HCT116 (cell line): ENCODE measurements around the gene GPR78. TPM values are rescaled to one million over a fixed set of nuclear protein-coding genes. Genes with fewer than 3 reads are reported as not detected.

Experiments used
- ATAC-seq: fragments of 200-7000 bp; cut with Tn5 transposase; 2 replicates; pipeline ENCODE4 v1.9.1; 2020; ENCODE audit warnings: mild to moderate bottlenecking, moderate library complexity
- BruUV-seq: library from RNA; stranded (reverse); fragments of 400-500 nt; replicated peaks from 2 replicates; lab custom pipeline; 2021; lab: Mats Ljungman, UMichigan
- CTCF ChIA-PET: fragments of 300-600 bp; sonication (Branson Sonifier 250); formaldehyde crosslinking; loops from one replicate; lab custom pipeline; 2021; ENCODE audit warnings: antibody characterized with exemption; lab: Charles Lee
- POLR2A ChIA-PET: fragments of 300-600, 350-600 bp; sonication (Branson Sonifier 250); formaldehyde crosslinking; loops from one replicate; lab custom pipeline; 2021; ENCODE audit warnings: antibody characterized with exemption; lab: Charles Lee
- RAD21 ChIA-PET, 2 experiments: fragments of 300-600 bp; sonication (Branson Sonifier 250); formaldehyde crosslinking; loops; one replicate each; lab custom pipeline; 2023; ENCODE audit warnings: low total read pairs in 2 of 2; ENCODE audit not compliant: uncharacterized antibody in 2 of 2, unreplicated experiment in 2 of 2, low non-redundant PET in 1 of 2; lab: Charles Lee
- DNase-seq: peaks from one replicate; pipeline ENCODE4 v3.0.0-alpha.2; 2010; ENCODE audit warnings: low read depth, low spot score
- H2AFZ ChIP-seq: fragments of 200-600 bp; shearing (Covaris generic), sonication (generic); 2 replicates; pipeline ENCODE4 v1.6.1; 2017; ENCODE audit warnings: low read depth, mixed run types, mixed read lengths, antibody characterized with exemption, low read length; ENCODE audit not compliant: poor library complexity, severe bottlenecking
- H3K27ac ChIP-seq: 2 replicates; pipeline ENCODE4 v1.5.1; 2012; ENCODE audit warnings: low read depth, low read length
- H3K27me3 ChIP-seq: fragments of 200-600 bp; sonication (generic); 2 replicates; pipeline ENCODE4 v1.6.1; 2016; ENCODE audit warnings: mixed run types, low read length, mixed read lengths; ENCODE audit not compliant: insufficient read depth
- H3K36me3 ChIP-seq, 2 experiments: fragments of 200-500 bp in 1 of 2; fragments of 200-600 bp in 1 of 2; sonication (Bioruptor generic) in 1 of 2; sonication (generic) in 1 of 2; 2 replicates each; pipeline versions ENCODE4 v1.5.1 to v1.6.1; 2014 to 2016; ENCODE audit warnings: low read length in 2 of 2, inconsistent platforms in 1 of 2, mixed read lengths in 1 of 2, mixed run types in 1 of 2; ENCODE audit not compliant: insufficient read depth in 2 of 2, control insufficient read depth in 1 of 2
- H3K4me1 ChIP-seq, 2 experiments: fragments of 200-600 bp in 1 of 2; sonication (generic) in 1 of 2; 2 replicates each; pipeline versions ENCODE4 v1.5.1 to v1.6.1; 2012 to 2017; ENCODE audit warnings: low read length in 2 of 2, inconsistent platforms in 1 of 2, mild to moderate bottlenecking in 1 of 2, mixed read lengths in 1 of 2, mixed run types in 1 of 2, moderate library complexity in 1 of 2; ENCODE audit not compliant: insufficient read depth in 2 of 2, control insufficient read depth in 1 of 2
- H3K4me2 ChIP-seq: fragments of 200-600 bp; sonication (generic); 2 replicates; pipeline ENCODE4 v1.6.1; 2017; ENCODE audit warnings: mixed run types, low read length, mixed read lengths
- H3K4me3 ChIP-seq, 2 experiments: fragments of 200-600 bp in 1 of 2; sonication (generic) in 1 of 2; replicated peaks in 1 of 2; 2 replicates each; pipeline ENCODE4 v1.5.1; 2011 to 2016; ENCODE audit warnings: low read length in 2 of 2, control low read depth in 1 of 2, low read depth in 1 of 2, mild to moderate bottlenecking in 1 of 2, mixed read lengths in 1 of 2, mixed run types in 1 of 2
- H3K79me2 ChIP-seq: fragments of 200-600 bp; sonication (generic); 2 replicates; pipeline ENCODE4 v1.6.1; 2017; ENCODE audit warnings: mild to moderate bottlenecking, mixed run types, low read length, moderate library complexity, mixed read lengths; ENCODE audit not compliant: insufficient read depth
- H3K9ac ChIP-seq: fragments of 200-600 bp; sonication (generic); 2 replicates; pipeline ENCODE4 v1.6.1; 2016; ENCODE audit warnings: low read length, mixed read lengths
- H3K9me2 ChIP-seq: fragments of 200-600 bp; sonication (generic), shearing (Covaris generic); 2 replicates; pipeline ENCODE4 v1.6.1; 2017; ENCODE audit warnings: mixed run types, mild to moderate bottlenecking, moderate library complexity; ENCODE audit not compliant: insufficient read depth
- H3K9me3 ChIP-seq, 2 experiments: fragments of 200-500 bp in 1 of 2; fragments of 200-600 bp in 1 of 2; sonication (Bioruptor generic) in 1 of 2; sonication (generic) in 1 of 2; 2 replicates each; pipeline ENCODE4 v1.6.1; 2014 to 2017; ENCODE audit warnings: low read length in 2 of 2, mixed read lengths in 2 of 2, inconsistent platforms in 1 of 2, low read depth in 1 of 2, mild to moderate bottlenecking in 1 of 2, mixed run types in 1 of 2, moderate library complexity in 1 of 2; ENCODE audit not compliant: control insufficient read depth in 1 of 2, insufficient read depth in 1 of 2
- H4K20me1 ChIP-seq: fragments of 200-600 bp; sonication (generic), shearing (Covaris generic); 2 replicates; pipeline ENCODE4 v1.6.1; 2017; ENCODE audit warnings: mixed run types, mild to moderate bottlenecking, moderate library complexity; ENCODE audit not compliant: insufficient read depth
- FOSL1 ChIP-seq: IDR thresholded peaks from 2 replicates; pipeline ENCODE4 v1.6.1; 2012; ENCODE audit warnings: low read depth
- JUND ChIP-seq: IDR thresholded peaks from 2 replicates; pipeline ENCODE4 v1.6.1; 2012
- MAX ChIP-seq: IDR thresholded peaks from 2 replicates; pipeline ENCODE4 v1.6.1; 2012
- POLR2AphosphoS5 ChIP-seq: IDR thresholded peaks from 2 replicates; pipeline ENCODE4 v1.6.1; 2011; ENCODE audit warnings: mild to moderate bottlenecking, low read depth, low read length, moderate library complexity
- YY1 ChIP-seq: IDR thresholded peaks from 2 replicates; pipeline ENCODE4 v1.6.1; 2011; ENCODE audit warnings: low read length, low read depth, moderate library complexity, mild to moderate bottlenecking; ENCODE audit not compliant: insufficient replicate concordance; ENCODE audit errors: extremely low read depth
- ZFX ChIP-seq: fragments of 450-650 bp; IDR thresholded peaks from 2 replicates; pipeline ENCODE4 v1.6.1; 2017
- intact Hi-C: fragments of 100-400 bp; cut with micrococcal nuclease; formaldehyde crosslinking; loops from 2 replicates; pipeline ENCODE4 v1.10.0; 2022
- total RNA-seq: library from RNA; stranded (reverse); gene quantifications from one replicate; pipeline ENCODE4 v1.2.1, GENCODE V29; 2021; ENCODE audit not compliant: unreplicated experiment

The GPR78 gene
- total RNA-seq, 1 experiment from 2014 or later: not detected

- H3K79me2 ChIP-seq: no peaks in the 10 kb centered on the region
- DNase-seq: no peak
- H3K27me3 ChIP-seq: peaks cover 18% of the 10 kb centered on the region
- H3K9ac ChIP-seq: no peak overlapping the region
- ATAC-seq: no peak
- intact Hi-C loops: no loop called here
- no peak overlapping the region for H3K4me3 ChIP-seq
- TF ChIP-seq JUND: no peak
- ChIA-PET RAD21 (no interaction called here), POLR2A (no interaction called here), CTCF (interaction anchor here (0.6 kb wide), 1 partner anchor 20 kb away, joined by 3 read pairs; no protein-coding TSS in a partner anchor)
- H3K27ac ChIP-seq: no peak overlapping the region
- H3K4me1 ChIP-seq: peaks cover 0 to 12% of the 10 kb centered on the region in 2 experiments; a peak in 1 of 4 replicates
- H2AFZ ChIP-seq: no peak overlapping the region
- H3K36me3 ChIP-seq: no peaks in the 10 kb centered on the region
- no peak overlapping the region for H3K4me2 ChIP-seq
- H4K20me1 ChIP-seq: no peaks in the 10 kb centered on the region
- no peaks in the 10 kb centered on the region for H3K9me2 ChIP-seq
- BruUV-seq: no TSS peak
- no peaks in the 10 kb centered on the region for H3K9me3 ChIP-seq
Observed at GRCh38 chr4:8573266-8573665, 6.9 kb upstream of the GPR78 start.

GRCh38 chr4:8574796-8575370 is 5.3 kb upstream of the GPR78 start:
- ChIA-PET RAD21 (no interaction called here), CTCF (no interaction called here), POLR2A (no interaction called here)
- Histone ChIP-seq H3K9me3 (no peaks in the 10 kb centered on the region), H3K27ac (no peak overlapping the region), H3K27me3 (peaks cover 26% of the 10 kb centered on the region), H3K9ac (no peak overlapping the region), H2AFZ (no peak overlapping the region), H3K36me3 (no peaks in the 10 kb centered on the region), H3K4me2 (no peak overlapping the region), H3K79me2 (no peaks in the 10 kb centered on the region), H3K9me2 (no peaks in the 10 kb centered on the region), H3K4me3 (no peak overlapping the region), H3K4me1 (peaks cover 0 to 12% of the 10 kb centered on the region in 2 experiments; a peak in 1 of 4 replicates), H4K20me1 (no peaks in the 10 kb centered on the region)
- ATAC-seq (no peak), DNase-seq (no peak)
- BruUV-seq: no TSS peak
- intact Hi-C loops: no loop called here
- TF ChIP-seq FOSL1: no peak
- no peak for TF ChIP-seq MAX
- no peak for TF ChIP-seq JUND
- no peak for TF ChIP-seq YY1
- TF ChIP-seq ZFX: no peak
- TF ChIP-seq POLR2AphosphoS5: no peak
